ENCODE measurements around the gene ARHGAP45. TPM values are rescaled to one million over a fixed set of nuclear protein-coding genes. Genes with fewer than 3 reads are reported as not detected.

The ARHGAP45 gene
- total and polyA plus RNA-seq, 5 experiments from 2014 or later: 261 to 1,060 (median 681) TPM

DNA sequence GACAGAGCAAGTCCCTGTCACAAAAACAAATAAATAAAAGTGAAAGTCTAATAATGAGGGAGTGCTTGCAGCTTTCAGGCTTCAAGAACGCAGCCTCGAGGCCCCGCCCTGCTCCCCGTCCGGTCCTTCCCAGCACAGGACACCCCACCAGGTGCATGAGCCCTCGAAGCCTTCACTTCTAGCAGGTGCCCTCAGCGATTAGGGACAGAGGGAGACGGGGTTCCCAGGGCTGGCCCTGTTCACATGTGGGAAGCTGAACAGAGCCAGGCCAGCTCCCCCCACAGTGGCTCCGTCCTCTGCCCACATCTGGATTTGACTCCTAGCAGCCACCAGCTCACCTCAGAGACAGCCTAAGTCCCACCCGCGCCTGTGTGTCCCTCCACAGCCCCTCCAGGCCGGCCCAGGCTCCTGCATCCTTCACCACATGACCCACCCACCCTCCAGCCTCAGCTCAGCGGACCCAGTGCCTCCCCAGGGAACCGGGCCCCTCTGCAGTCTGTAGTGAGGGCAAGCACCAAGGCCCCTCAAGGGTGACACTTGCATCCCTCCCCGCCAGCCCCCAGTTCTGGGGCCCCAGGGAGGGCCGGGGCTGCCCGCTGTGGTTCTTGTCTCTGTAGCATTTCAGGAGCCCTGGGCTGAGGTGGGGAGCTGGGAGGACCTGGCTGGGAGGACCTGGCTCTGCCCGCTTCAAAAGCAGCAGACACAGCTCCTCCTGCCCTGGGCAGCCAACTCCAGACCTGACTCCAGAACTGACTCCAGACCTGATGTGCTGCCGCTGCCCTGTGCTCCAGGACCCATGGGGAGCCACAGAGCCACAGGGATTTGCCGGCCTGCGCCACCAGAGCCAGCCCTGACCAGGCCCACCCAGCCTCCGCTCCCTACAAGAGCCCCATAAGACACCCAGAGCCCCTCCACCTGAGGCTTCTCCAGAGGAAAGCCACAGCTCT, 64.1 kb downstream of the ARHGAP45 start:
- DNase-seq (peak in 3 of 10 donors; percentile 24 to 37 (median 34)), ATAC-seq (no peak)
- peak overlapping the region; percentile 80 to 95 (median 92) for H3K27ac Mint-ChIP-seq
- POLR2A ChIA-PET: interaction anchor here (0.5 to 1.9 kb wide), 17 partner anchors 13 to 138 kb away, joined by 3 to 9 read pairs (median 4); partner anchors contain the start of genes ARHGAP45, CIRBP, GPX4 and SBNO2
- H3K4me1 Mint-ChIP-seq: peaks cover 8 to 47% (median 33%) of the 10 kb centered on the region in 4 donors
- H3K4me3 Mint-ChIP-seq: peak overlapping the region; percentile 75 to 86 (median 83)
- H3K27me3 Mint-ChIP-seq: no peaks in the 10 kb centered on the region
- peaks cover 0 to 9% (median 0%) of the 10 kb centered on the region in 3 donors for H3K36me3 Mint-ChIP-seq
- H3K9me3 Mint-ChIP-seq: no peaks in the 10 kb centered on the region

DNA sequence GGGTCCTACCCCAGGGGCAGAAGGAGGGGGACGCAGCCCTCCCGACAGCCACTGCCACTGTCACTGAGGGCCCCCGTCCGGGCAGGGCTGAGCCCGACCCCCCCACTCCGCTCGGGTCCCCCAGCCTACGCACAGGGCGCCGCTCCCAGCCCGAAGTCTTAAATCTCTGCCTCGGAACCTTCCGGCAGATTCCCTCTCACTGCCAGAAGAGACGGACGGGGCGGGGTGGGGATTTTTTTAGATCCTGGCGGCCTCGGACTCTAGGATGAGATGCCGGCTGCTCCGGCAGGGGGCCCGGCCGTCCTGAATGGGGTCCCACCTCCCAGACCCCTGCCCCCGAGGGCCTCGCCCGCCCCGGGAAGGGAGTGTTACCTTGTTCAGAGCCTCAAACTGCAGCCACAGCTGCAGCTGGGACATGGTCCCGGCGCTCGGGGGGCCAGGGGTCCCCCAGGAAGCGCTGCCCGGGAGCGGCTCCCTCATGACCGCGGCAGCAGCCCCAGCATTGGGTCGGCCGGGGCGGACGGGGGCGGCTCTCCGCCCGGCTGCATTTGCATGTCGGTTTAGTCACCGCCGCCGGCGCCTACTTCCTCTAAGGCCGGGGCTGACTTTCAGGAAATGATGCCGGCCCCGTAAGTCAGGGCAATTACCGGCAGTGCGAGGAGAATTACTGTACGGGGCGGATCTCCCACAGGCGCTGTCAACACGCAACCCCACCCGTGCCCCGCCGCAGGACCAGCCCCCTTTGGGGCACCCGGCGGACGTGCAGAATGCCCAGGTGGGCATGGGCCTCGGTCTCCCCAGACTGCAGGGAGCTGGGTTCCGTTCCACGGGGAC, 65.0 kb downstream of the ARHGAP45 start:
- Mint-ChIP-seq H3K27ac (peak overlapping the region; percentile 80 to 95 (median 92)), H3K27me3 (no peaks in the 10 kb centered on the region), H3K9me3 (no peaks in the 10 kb centered on the region), H3K36me3 (peaks cover 0 to 5% (median 0%) of the 10 kb centered on the region in 3 donors), H3K4me3 (peak overlapping the region; percentile 75 to 86 (median 83)), H3K4me1 (peaks cover 13 to 51% (median 39%) of the 10 kb centered on the region in 4 donors)
- DNase-seq (peak; percentile 63 to 91 (median 79)), ATAC-seq (peak; percentile 78 to 81)
- POLR2A ChIA-PET: interaction anchor here (0.6 to 1.9 kb wide), 13 partner anchors 14 to 137 kb away, joined by 3 to 9 read pairs (median 4); partner anchors contain the start of genes ARHGAP45, CIRBP, GPX4 and SBNO2

GRCh38 chr19:1132552-1133383, 65.8 kb downstream of the ARHGAP45 start:
- Mint-ChIP-seq H3K27me3 (no peaks in the 10 kb centered on the region), H3K27ac (peak overlapping the region; percentile 80 to 96 (median 92))

GRCh38 chr19:1133471-1133929, 66.5 kb downstream of the ARHGAP45 start:
- Mint-ChIP-seq H3K9me3 (no peaks in the 10 kb centered on the region), H3K36me3 (no peaks in the 10 kb centered on the region), H3K27ac (peak overlapping the region; percentile 72 to 96 (median 91)), H3K4me3 (peak overlapping the region; percentile 34 to 81 (median 56)), H3K4me1 (peaks cover 11 to 49% (median 38%) of the 10 kb centered on the region in 4 donors), H3K27me3 (no peaks in the 10 kb centered on the region)
- ATAC-seq: peak; percentile 13 to 59
- POLR2A ChIA-PET: interaction anchor here (0.5 to 1.6 kb wide), 6 partner anchors 41 to 1125 kb away, joined by 3 to 6 read pairs (median 3); partner anchors contain the start of genes CIRBP and SBNO2
- peak; percentile 36 to 79 (median 71) for DNase-seq

More at GRCh38 chr19:1132552-1133383, 65.8 kb downstream of the ARHGAP45 start:
- DNase-seq (peak in 4 of 10 donors; percentile 23 to 57 (median 31)), ATAC-seq (peak in 1 of 2 donors; percentile 20)
- POLR2A ChIA-PET: interaction anchor here (0.5 to 1.6 kb wide), 8 partner anchors 20 to 1125 kb away, joined by 3 to 6 read pairs (median 3); partner anchors contain the start of genes CIRBP, GPX4 and SBNO2
- Mint-ChIP-seq H3K36me3 (peaks cover 0 to 2% (median 0%) of the 10 kb centered on the region in 3 donors), H3K4me3 (peak overlapping the region; percentile 75 to 86 (median 82)), H3K4me1 (peaks cover 11 to 49% (median 39%) of the 10 kb centered on the region in 4 donors), H3K9me3 (no peaks in the 10 kb centered on the region)

DNA sequence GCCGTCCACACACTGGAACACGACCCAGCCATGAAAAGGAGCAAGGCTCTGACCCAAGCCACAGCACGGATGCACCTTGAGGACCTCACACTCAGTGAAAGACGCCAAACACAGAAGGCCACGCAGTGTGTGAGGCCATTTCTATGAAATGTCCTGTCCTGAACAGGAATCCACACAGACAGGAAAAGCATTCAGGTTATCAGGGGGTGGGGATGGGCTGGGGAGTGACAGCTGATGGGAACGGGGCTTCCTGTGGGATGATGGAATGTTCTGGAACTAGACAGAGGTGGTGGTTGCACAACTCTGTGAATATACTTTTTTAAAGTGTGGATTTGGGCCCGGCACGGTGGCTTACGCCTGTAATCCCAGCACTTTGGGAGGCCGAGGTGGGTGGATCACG, 67.5 kb downstream of the ARHGAP45 start:
- Mint-ChIP-seq H3K4me1 (peaks cover 11 to 45% (median 37%) of the 10 kb centered on the region in 4 donors), H3K27ac (peak overlapping the region in 8 of 10 donors; percentile 35 to 96 (median 79)), H3K4me3 (no peak overlapping the region), H3K9me3 (no peaks in the 10 kb centered on the region), H3K27me3 (no peaks in the 10 kb centered on the region), H3K36me3 (peaks cover 0 to 2% (median 0%) of the 10 kb centered on the region in 3 donors)
- DNase-seq: no peak
- ATAC-seq: no peak
- POLR2A ChIA-PET: interaction anchor here (0.8 to 1.6 kb wide), 4 partner anchors 40 to 135 kb away, joined by 3 to 6 read pairs (median 4); partner anchors contain the start of genes CIRBP and SBNO2

- Mint-ChIP-seq H3K4me1 (peaks cover 11 to 37% (median 32%) of the 10 kb centered on the region in 4 donors), H3K27me3 (no peaks in the 10 kb centered on the region), H3K9me3 (no peaks in the 10 kb centered on the region), H3K36me3 (peaks cover 0 to 5% (median 4%) of the 10 kb centered on the region in 3 donors), H3K4me3 (peak overlapping the region in 1 of 10 donors; percentile 30), H3K27ac (peak overlapping the region in 9 of 10 donors; percentile 53 to 85 (median 72))
- DNase-seq: no peak
- ATAC-seq: no peak
- POLR2A ChIA-PET: interaction anchor here (0.6 kb wide), 1 partner anchor 10 kb away, joined by 3 read pairs; no protein-coding TSS in a partner anchor
These were observed 68.5 kb downstream of the ARHGAP45 start for GRCh38 chr19:1135454-1135853.

DNA sequence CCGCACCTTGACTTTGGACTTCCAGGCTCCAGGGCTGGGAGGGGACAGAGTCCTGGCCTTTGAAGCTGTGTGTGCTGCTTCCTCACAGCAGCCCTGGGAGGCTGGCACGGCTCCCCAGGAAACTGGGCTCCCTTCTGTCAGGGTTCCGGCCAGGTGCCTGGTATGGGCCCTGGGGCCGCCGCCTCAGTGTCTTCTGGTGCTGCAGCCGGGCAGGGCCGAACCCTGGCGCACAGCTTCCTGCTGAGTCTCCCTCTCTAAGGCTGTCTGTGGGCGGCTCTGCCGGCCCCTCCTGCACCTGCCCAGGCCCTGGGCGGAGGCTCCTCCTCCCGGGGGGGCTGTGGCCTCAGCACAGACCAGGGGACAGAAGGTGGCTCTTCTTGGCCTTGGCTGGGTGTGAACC, 69.2 kb downstream of the ARHGAP45 start:
- H3K27ac Mint-ChIP-seq: peak overlapping the region in 2 of 10 donors; percentile 75 to 81
- peak overlapping the region in 1 of 10 donors; percentile 25 for H3K4me3 Mint-ChIP-seq
- POLR2A ChIA-PET: interaction anchor here (0.7 kb wide), 1 partner anchor 58 kb away, joined by 3 read pairs; no protein-coding TSS in a partner anchor
- peaks cover 11 to 31% (median 25%) of the 10 kb centered on the region in 4 donors for H3K4me1 Mint-ChIP-seq
- ATAC-seq (no peak), DNase-seq (no peak)
- H3K36me3 Mint-ChIP-seq: peaks cover 0 to 5% (median 4%) of the 10 kb centered on the region in 3 donors
- no peaks in the 10 kb centered on the region for H3K9me3 Mint-ChIP-seq
- no peaks in the 10 kb centered on the region for H3K27me3 Mint-ChIP-seq

Other genes with a start within 250 kb of the ARHGAP45 start
- gene PLPPR3, start 245.2 kb upstream of the ARHGAP45 start, total RNA-seq: not detected
- gene PLPPR3, start 245.2 kb upstream of the ARHGAP45 start, polyA plus RNA-seq: not detected
- under 1 TPM; 0.21 to 0.36 TPM for gene AZU1, start 239.3 kb upstream of the ARHGAP45 start, total RNA-seq
- gene AZU1, start 239.3 kb upstream of the ARHGAP45 start, polyA plus RNA-seq: not detected
- gene PRTN3, start 226.2 kb upstream of the ARHGAP45 start, total RNA-seq: not detected
- gene PRTN3, start 226.2 kb upstream of the ARHGAP45 start, polyA plus RNA-seq: not detected
- gene ELANE, start 214.9 kb upstream of the ARHGAP45 start, total RNA-seq: not detected
- gene ELANE, start 214.9 kb upstream of the ARHGAP45 start, polyA plus RNA-seq: not detected
- gene CFD, start 207.5 kb upstream of the ARHGAP45 start, total RNA-seq: 1 to 10 TPM; 2.4 to 3.9 TPM
- gene CFD, start 207.5 kb upstream of the ARHGAP45 start, polyA plus RNA-seq: 1 to 10 TPM; 3.6 to 10.0 (median 4.3) TPM
- 10 to 100 TPM; 65.9 to 68.8 TPM for gene MED16, start 174.0 kb upstream of the ARHGAP45 start, total RNA-seq
- 100 to 1,000 TPM in 1 of 3 donors, 10 to 100 TPM in 2; 54.3 to 117 (median 72.4) TPM for gene MED16, start 174.0 kb upstream of the ARHGAP45 start, polyA plus RNA-seq
- gene RNU6-9, start 173.7 kb upstream of the ARHGAP45 start, total RNA-seq: not detected
- not detected for gene RNU6-9, start 173.7 kb upstream of the ARHGAP45 start, polyA plus RNA-seq
- gene R3HDM4, start 153.9 kb upstream of the ARHGAP45 start, total RNA-seq: 100 to 1,000 TPM; 179 to 184 TPM
- gene R3HDM4, start 153.9 kb upstream of the ARHGAP45 start, polyA plus RNA-seq: 100 to 1,000 TPM; 137 to 238 (median 182) TPM
- 1 to 10 TPM; 1.4 to 2.6 TPM for gene KISS1R, start 149.8 kb upstream of the ARHGAP45 start, total RNA-seq
- gene KISS1R, start 149.8 kb upstream of the ARHGAP45 start, polyA plus RNA-seq: under 1 TPM; 0.18 to 0.58 (median 0.52) TPM
- gene ARID3A, start 141.1 kb upstream of the ARHGAP45 start, total RNA-seq: 1 to 10 TPM; 3.5 to 5.0 TPM
- under 1 TPM; 0.09 to 0.58 (median 0.16) TPM for gene ARID3A, start 141.1 kb upstream of the ARHGAP45 start, polyA plus RNA-seq
- 10 to 100 TPM; 50.6 to 54.1 TPM for gene WDR18, start 82.8 kb upstream of the ARHGAP45 start, total RNA-seq
- gene WDR18, start 82.8 kb upstream of the ARHGAP45 start, polyA plus RNA-seq: 10 to 100 TPM; 51.2 to 72.7 (median 64.1) TPM
- not detected for gene GRIN3B, start 66.7 kb upstream of the ARHGAP45 start, total RNA-seq
- gene GRIN3B, start 66.7 kb upstream of the ARHGAP45 start, polyA plus RNA-seq: not detected
- 100 to 1,000 TPM; 331 to 365 TPM for gene TMEM259, start 46.0 kb upstream of the ARHGAP45 start, total RNA-seq
- 10 to 100 TPM; 37.9 to 77.0 (median 52.0) TPM for gene TMEM259, start 46.0 kb upstream of the ARHGAP45 start, polyA plus RNA-seq
- not detected for gene RNU6-2, start 45.6 kb upstream of the ARHGAP45 start, total RNA-seq
- gene RNU6-2, start 45.6 kb upstream of the ARHGAP45 start, polyA plus RNA-seq: not detected
- 100 to 1,000 TPM; 211 to 216 TPM for gene CNN2, start 40.6 kb upstream of the ARHGAP45 start, total RNA-seq
- gene CNN2, start 40.6 kb upstream of the ARHGAP45 start, polyA plus RNA-seq: 100 to 1,000 TPM; 498 to 693 (median 515) TPM
- gene ABCA7, start 27.1 kb upstream of the ARHGAP45 start, total RNA-seq: 100 to 1,000 TPM; 221 to 232 TPM
- 10 to 100 TPM in 1 of 3 donors, 1 to 10 TPM in 2; 4.2 to 14.4 (median 8.7) TPM for gene ABCA7, start 27.1 kb upstream of the ARHGAP45 start, polyA plus RNA-seq
- gene POLR2E, start 28.2 kb downstream of the ARHGAP45 start, total RNA-seq: 10 to 100 TPM; 88.0 to 95.3 TPM
- gene POLR2E, start 28.2 kb downstream of the ARHGAP45 start, polyA plus RNA-seq: 100 to 1,000 TPM; 159 to 233 (median 187) TPM
- gene GPX4, start 36.8 kb downstream of the ARHGAP45 start, total RNA-seq: 100 to 1,000 TPM; 207 to 225 TPM
- 100 to 1,000 TPM; 370 to 465 (median 405) TPM for gene GPX4, start 36.8 kb downstream of the ARHGAP45 start, polyA plus RNA-seq
- gene SBNO2, start 107.1 kb downstream of the ARHGAP45 start, total RNA-seq: 10 to 100 TPM; 69.7 to 82.4 TPM
- 1 to 10 TPM in 2 of 3 donors, under 1 TPM in 1; 0.68 to 2.3 (median 1.0) TPM for gene SBNO2, start 107.1 kb downstream of the ARHGAP45 start, polyA plus RNA-seq
- gene STK11, start 138.6 kb downstream of the ARHGAP45 start, total RNA-seq: 10 to 100 TPM; 91.5 to 96.0 TPM
- 10 to 100 TPM; 12.3 to 43.9 (median 20.3) TPM for gene STK11, start 138.6 kb downstream of the ARHGAP45 start, polyA plus RNA-seq
- not detected for gene CBARP, start 170.8 kb downstream of the ARHGAP45 start, total RNA-seq
- gene CBARP, start 170.8 kb downstream of the ARHGAP45 start, polyA plus RNA-seq: not detected
- 10 to 100 TPM; 83.9 to 89.0 TPM for gene ATP5F1D, start 174.6 kb downstream of the ARHGAP45 start, total RNA-seq
- gene ATP5F1D, start 174.6 kb downstream of the ARHGAP45 start, polyA plus RNA-seq: 100 to 1,000 TPM; 214 to 264 (median 262) TPM
- 10 to 100 TPM; 31.2 to 35.4 TPM for gene MIDN, start 181.4 kb downstream of the ARHGAP45 start, total RNA-seq
- 1 to 10 TPM; 1.1 to 8.2 (median 6.6) TPM for gene MIDN, start 181.4 kb downstream of the ARHGAP45 start, polyA plus RNA-seq
- gene CIRBP, start 202.2 kb downstream of the ARHGAP45 start, total RNA-seq: 100 to 1,000 TPM; 565 to 579 TPM
- 100 to 1,000 TPM; 204 to 273 (median 262) TPM for gene CIRBP, start 202.2 kb downstream of the ARHGAP45 start, polyA plus RNA-seq
- gene FAM174C, start 208.4 kb downstream of the ARHGAP45 start, total RNA-seq: 10 to 100 TPM; 46.3 to 47.5 TPM
- gene FAM174C, start 208.4 kb downstream of the ARHGAP45 start, polyA plus RNA-seq: 100 to 1,000 TPM in 1 of 3 donors, 10 to 100 TPM in 2; 66.7 to 104 (median 95.5) TPM
- not detected for gene EFNA2, start 218.7 kb downstream of the ARHGAP45 start, total RNA-seq
- gene EFNA2, start 218.7 kb downstream of the ARHGAP45 start, polyA plus RNA-seq: not detected

Data from naive thymus-derived CD8-positive, alpha-beta T cell (primary cell).